ENCODE data around the gene FFAR3.

Gene FFAR3

GRCh38 chr19:35357867-35358573, at the start of gene FFAR3:
Gene FFAR3 (plus strand): TSS chr19:35358460. CDS start chr19:35358891, 431 bp downstream.
- CTCF ChIA-PET, result interaction anchor here (0.5 to 10.6 kb wide), 7 partner anchors 19 to 191 kb away, joined by 3 to 237 read pairs (median 6); partner anchors contain the start of gene KRTDAP
- Histone ChIP-seq H3K36me3 (ENCODE audit: control insufficient read depth in 2 of 2, insufficient read depth in 1 of 2, low read length in 2 of 2) (no peaks in the 10 kb centered on the region; a peak in 1 of 3 replicates), H3K4me1 (ENCODE audit: control insufficient read depth, insufficient read depth, low read length) (no peaks in the 10 kb centered on the region), H3K9me3 (ENCODE audit: control insufficient read depth, insufficient read depth, low read depth, low read length) (no peaks in the 10 kb centered on the region), H3K27ac (ENCODE audit: extremely low read depth, low read depth, low read length) (no peak within 1 kb of the TSS), H3K4me3 (ENCODE audit: low read depth, low read length) (no peak within 1 kb of the TSS)
- no peak for TF ChIP-seq BCL11B (tag by site-specific recombination; IDR thresholded peaks at IDR 0.05; ENCODE audit: low read depth)
- TF ChIP-seq ZNF707 (tag by site-specific recombination; IDR thresholded peaks at IDR 0.05), result no peak
- no peak for TF ChIP-seq ZNF792 (tag by site-specific recombination; IDR thresholded peaks at IDR 0.05)
- no peak for TF ChIP-seq TRIM28 (IDR thresholded peaks at IDR 0.05; ENCODE audit: borderline replicate concordance, low read length)
- no peak for TF ChIP-seq GFI1B (tag by site-specific recombination; IDR thresholded peaks at IDR 0.05)
- no peak for TF ChIP-seq ZNF558 (tag by site-specific recombination; IDR thresholded peaks at IDR 0.05)
- TF ChIP-seq ZNF18 (tag by site-specific recombination; IDR thresholded peaks at IDR 0.05), result no peak
- TF ChIP-seq ZNF629 (tag by site-specific recombination; IDR thresholded peaks at IDR 0.05), result no peak
- TF ChIP-seq ZNF114 (tag by site-specific recombination; IDR thresholded peaks at IDR 0.05), result no peak
- TF ChIP-seq FEZF1 (tag by site-specific recombination; IDR thresholded peaks at IDR 0.05), result no peak
- TF ChIP-seq ZNF560 (tag by site-specific recombination; IDR thresholded peaks at IDR 0.05; ENCODE audit: borderline replicate concordance), result no peak
- TF ChIP-seq ZNF132 (tag by site-specific recombination; IDR thresholded peaks at IDR 0.05; ENCODE audit: borderline replicate concordance), result no peak
- TF ChIP-seq ZNF549 (tag by site-specific recombination; IDR thresholded peaks at IDR 0.05), result no peak
- no peak for TF ChIP-seq SCRT2 (tag by site-specific recombination; IDR thresholded peaks at IDR 0.05)
- TF ChIP-seq ZEB2 (tag by site-specific recombination; IDR thresholded peaks at IDR 0.05), result no peak
- no peak for TF ChIP-seq ZBTB26 (tag by site-specific recombination; optimal IDR thresholded peaks at IDR 0.05)
- no peak for TF ChIP-seq ZNF121 (tag by site-specific recombination; IDR thresholded peaks at IDR 0.05)
- POLR2A ChIA-PET, result no interaction called here

GRCh38 chr19:35308910-35309309, 49.4 kb upstream of the FFAR3 start:
- H3K9me3 ChIP-seq (ENCODE audit: control insufficient read depth, insufficient read depth, low read depth, low read length), result no peaks in the 10 kb centered on the region
- CTCF ChIA-PET, result interaction anchor here (0.8 to 2.4 kb wide), 4 partner anchors 10 to 187 kb away, joined by 3 to 11 read pairs (median 6); no protein-coding TSS in a partner anchor
- H3K27ac ChIP-seq (ENCODE audit: extremely low read depth, low read depth, low read length), result no peak overlapping the region
- POLR2A ChIA-PET, result no interaction called here
- H3K4me1 ChIP-seq (ENCODE audit: control insufficient read depth, insufficient read depth, low read length), result no peaks in the 10 kb centered on the region
- H3K36me3 ChIP-seq (ENCODE audit: control insufficient read depth in 2 of 2, insufficient read depth in 1 of 2, low read length in 2 of 2), result no peaks in the 10 kb centered on the region
- no peak overlapping the region for H3K4me3 ChIP-seq (ENCODE audit: low read depth, low read length)
- TF ChIP-seq ZNF133 (tag by site-specific recombination; IDR thresholded peaks at IDR 0.05), result no peak
- TF ChIP-seq ZNF26 (tag by site-specific recombination; IDR thresholded peaks at IDR 0.05), result no peak
- no peak for TF ChIP-seq ZNF48 (tag by site-specific recombination; IDR thresholded peaks at IDR 0.05)
- TF ChIP-seq ZNF561 (tag by site-specific recombination; IDR thresholded peaks at IDR 0.05; ENCODE audit: borderline replicate concordance), result no peak
- no peak for TF ChIP-seq ZNF426 (tag by site-specific recombination; IDR thresholded peaks at IDR 0.05)
- TF ChIP-seq ZNF704 (tag by site-specific recombination; IDR thresholded peaks at IDR 0.05), result no peak
- no peak for TF ChIP-seq ZNF302 (tag by site-specific recombination; IDR thresholded peaks at IDR 0.05; ENCODE audit: low read depth)
- TF ChIP-seq BCL11B (tag by site-specific recombination; IDR thresholded peaks at IDR 0.05; ENCODE audit: low read depth), result no peak
- TF ChIP-seq OSR2 (tag by site-specific recombination; IDR thresholded peaks at IDR 0.05), result no peak
- no peak for TF ChIP-seq ZNF629 (tag by site-specific recombination; IDR thresholded peaks at IDR 0.05)
- no peak for TF ChIP-seq REPIN1 (tag by site-specific recombination; IDR thresholded peaks at IDR 0.05; ENCODE audit: low read depth)
- no peak for TF ChIP-seq ZNF37A (tag by site-specific recombination; IDR thresholded peaks at IDR 0.05)
- no peak for TF ChIP-seq ZNF138 (tag by site-specific recombination; IDR thresholded peaks at IDR 0.05; ENCODE audit: borderline replicate concordance)

All from HEK293 (cell line).